ENCODE measurements around the gene LRRC66.
A peak's percentile ranks its signal among the peaks of the same experiment; 100 is the strongest.

LRRC66 gene

DNA sequence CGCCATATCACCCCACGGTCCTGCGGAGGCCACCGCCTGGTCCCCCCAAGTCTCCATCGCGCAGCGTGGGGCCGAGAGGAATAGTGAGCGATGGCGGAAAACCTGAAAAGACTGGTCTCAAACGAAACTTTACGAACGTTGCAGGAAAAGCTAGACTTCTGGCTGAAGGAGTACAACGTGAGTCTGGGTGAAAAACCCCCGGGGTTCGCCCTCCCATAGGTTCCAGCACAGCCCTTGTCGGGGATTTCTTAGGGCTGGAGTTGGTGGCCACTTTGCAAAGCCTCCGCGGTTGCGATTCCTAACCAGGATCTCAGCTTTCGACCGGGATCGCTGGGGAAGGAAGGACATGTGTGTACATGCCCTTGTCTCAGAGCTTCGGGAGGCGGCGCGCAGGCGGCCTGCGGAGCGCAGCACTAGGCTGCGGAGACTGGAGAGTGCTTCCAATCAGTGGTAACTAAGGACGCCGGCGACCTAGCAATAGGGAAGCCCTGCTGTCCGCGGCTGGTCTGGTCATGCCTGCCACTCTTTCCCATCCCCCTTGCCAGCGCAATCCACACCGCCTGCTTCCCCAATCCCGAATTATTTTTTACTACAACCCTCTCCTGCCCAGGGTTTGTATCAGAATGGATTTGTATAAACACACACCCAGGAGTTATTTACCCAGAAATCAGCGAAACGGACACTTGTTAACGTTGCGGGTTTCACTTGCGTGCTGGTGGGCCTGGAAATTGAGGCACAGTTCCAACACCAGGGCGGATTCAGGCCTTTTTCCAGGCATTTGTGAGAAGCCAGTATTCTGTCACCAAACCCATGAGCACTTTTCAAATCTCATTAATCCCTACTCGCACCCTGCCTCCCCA, 31.7 kb upstream of the LRRC66 start:
- peak overlapping the region; percentile 49 for H3K4me3 ChIP-seq (ENCODE audit: low read depth, low read length)
- DNase-seq (ENCODE audit: low read depth): peak; percentile 52
- no peak for TF ChIP-seq CTCF (IDR thresholded peaks at IDR 0.05; ENCODE audit: control insufficient read depth, extremely low read depth, insufficient read depth)

GRCh38 chr4:52051213-52051614, 31.1 kb upstream of the LRRC66 start, which contains the start of gene SPATA18:
SPATA18 (plus strand) TSS chr4:52051304; CDS start chr4:52051705, 401 bp downstream.
- H3K4me3 ChIP-seq (ENCODE audit: low read depth, low read length): peak within 1 kb of the TSS; percentile 49
- no peak for TF ChIP-seq CTCF (IDR thresholded peaks at IDR 0.05; ENCODE audit: control insufficient read depth, extremely low read depth, insufficient read depth)
- DNase-seq (ENCODE audit: low read depth): no peak

DNA sequence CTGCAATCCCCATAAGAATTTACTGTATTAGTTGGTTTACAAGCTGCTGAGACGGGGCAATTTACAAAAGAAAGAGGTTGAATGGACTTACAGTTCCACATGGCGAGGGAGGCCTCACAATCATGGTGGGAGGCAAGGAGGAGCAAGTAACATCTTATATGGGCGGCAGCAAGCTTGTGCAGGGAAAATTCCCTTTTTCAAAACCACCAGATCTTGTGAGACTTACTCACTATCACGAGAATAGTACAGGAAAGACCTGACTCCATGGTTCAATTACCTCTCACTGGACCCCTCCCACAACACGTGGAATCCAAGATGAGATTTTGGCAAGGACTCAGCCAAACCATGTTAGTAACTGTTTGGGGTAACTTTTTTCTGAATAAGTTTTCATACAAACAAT, 29.1 kb upstream of the LRRC66 start:
- TF ChIP-seq CTCF (IDR thresholded peaks at IDR 0.05; ENCODE audit: control insufficient read depth, extremely low read depth, insufficient read depth): no peak
- no peak overlapping the region for H3K4me3 ChIP-seq (ENCODE audit: low read depth, low read length)

DNA sequence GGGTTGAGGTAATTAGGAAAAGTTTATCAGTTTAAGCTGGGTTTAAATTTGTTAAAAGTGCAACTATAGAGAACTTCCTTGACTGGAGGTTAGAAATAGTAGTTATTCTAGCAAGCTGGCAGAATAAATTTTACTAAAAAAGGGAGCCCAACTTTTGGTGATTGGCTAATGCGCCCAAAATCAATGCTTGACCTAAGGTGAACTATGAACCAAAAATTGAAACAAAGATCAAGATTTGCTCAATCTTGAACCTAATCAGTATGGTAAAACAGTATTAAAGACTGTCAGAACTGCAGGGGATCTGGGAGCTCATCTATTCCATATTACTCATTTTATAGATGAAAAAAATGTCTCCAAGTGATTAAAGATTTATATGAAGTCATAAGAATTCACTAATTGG, 24.9 kb upstream of the LRRC66 start:
- DNase-seq (ENCODE audit: low read depth): no peak
- no peak overlapping the region for H3K4me3 ChIP-seq (ENCODE audit: low read depth, low read length)
- no peak for TF ChIP-seq CTCF (IDR thresholded peaks at IDR 0.05; ENCODE audit: control insufficient read depth, extremely low read depth, insufficient read depth)

More for the DNA sequence above, 29.1 kb upstream of the LRRC66 start:
- DNase-seq (ENCODE audit: low read depth): no peak

- no peak for DNase-seq (ENCODE audit: low read depth)
- no peak for TF ChIP-seq CTCF (IDR thresholded peaks at IDR 0.05; ENCODE audit: control insufficient read depth, extremely low read depth, insufficient read depth)
- H3K4me3 ChIP-seq (ENCODE audit: low read depth, low read length): peak within 1 kb of the TSS; percentile 72
Observed at GRCh38 chr4:52038103-52038912, 18.1 kb upstream of the LRRC66 start, which contains the start of gene SGCB. SGCB (minus strand) TSS chr4:52038299; CDS start chr4:52038259, 40 bp downstream.

GRCh38 chr4:52037689-52038102, 17.5 kb upstream of the LRRC66 start:
- no peak for TF ChIP-seq CTCF (IDR thresholded peaks at IDR 0.05; ENCODE audit: control insufficient read depth, extremely low read depth, insufficient read depth)
- H3K4me3 ChIP-seq (ENCODE audit: low read depth, low read length): peak overlapping the region; percentile 72
- no peak for DNase-seq (ENCODE audit: low read depth)

Measured in LNCaP clone FGC (cell line).